Motor neuron (in vitro differentiated cells): ENCODE measurements around the gene IQGAP2. TPM values are rescaled to one million over a fixed set of nuclear protein-coding genes. Genes with fewer than 3 reads are reported as not detected.

ENCODE experiments used
- ATAC-seq, 8 experiments: fragments of 200-7000 bp; cut with Tn5 transposase; replicated peaks in 6 of 8; 2 replicates each; pipeline ENCODE4 v1.8.0; 2021; ENCODE audit warnings: mild to moderate bottlenecking in 8 of 8, moderate library complexity in 8 of 8
- H3K27ac ChIP-seq, 2 donors: fragments of 250-450 bp; sonication (Bioruptor Pico); 2 replicates each; pipeline ENCODE4 v1.9.0; 2021; ENCODE audit warnings: antibody characterized with exemption in 2 of 2, mild to moderate bottlenecking in 2 of 2, moderate library complexity in 1 of 2
- H3K4me1 ChIP-seq, 2 donors: fragments of 250-450 bp; sonication (Bioruptor Pico); replicated peaks in 1 of 2; 2 replicates each; pipeline ENCODE4 v1.6.1; 2021; ENCODE audit warnings: antibody characterized with exemption in 2 of 2, mild to moderate bottlenecking in 2 of 2, moderate library complexity in 1 of 2
- H3K4me3 ChIP-seq, 5 donors: fragments of 250-450 bp; sonication (Bioruptor Pico); 2 replicates each; pipeline ENCODE4 v1.9.0; 2021; ENCODE audit warnings: antibody characterized with exemption in 5 of 5, mild to moderate bottlenecking in 5 of 5, moderate library complexity in 4 of 5
- WGBS, 10 experiments: fragments of 450-650 bp; shearing (Covaris generic); methylation state at CpG; one replicate each; pipeline ENCODE4 v1.0.0; 2022; 5-methylcytosine and 5-hydroxymethylcytosine counted together
- in situ Hi-C, 9 experiments: fragments of 400-800 bp; cut with MboI; loops; one replicate each; pipeline ENCODE4 v1.15.0; 2021; ENCODE audit warnings: low sequenced_read_pairs in 9 of 9, low pct_unique_long_range_greater_than_20kb in 2 of 9; ENCODE audit not compliant: unreplicated experiment in 9 of 9
- total RNA-seq, 8 experiments: library from RNA; unstranded; fragments of 300-600 nt; gene quantifications; 2 replicates each; pipeline versions ENCODE4 v1.2.3 to v1.2.4, GENCODE V29; 2022

Gene IQGAP2
- total RNA-seq, 8 experiments from 2014 or later, result 6.3 to 74.8 (median 14.2) TPM

GRCh38 chr5:76477571-76477970, 74.5 kb downstream of the IQGAP2 start:
- H3K4me1 ChIP-seq, result peaks cover 8 to 12% of the 10 kb centered on the region in 2 donors

GRCh38 chr5:76479281-76479680, 76.2 kb downstream of the IQGAP2 start:
- Histone ChIP-seq H3K4me1 (peaks cover 8 to 12% of the 10 kb centered on the region in 2 donors), H3K27ac (no peak overlapping the region), H3K4me3 (no peak overlapping the region)
- WGBS, 10 experiments, result 63 to 80% (median 78%) methylated on average over 1 to 4 of the region's 4 CpGs; no CpG with 5 or more reads in 5 of the 10 experiments
- in situ Hi-C loops, result no loop called here
- no peak for ATAC-seq

More at GRCh38 chr5:76477571-76477970, 74.5 kb downstream of the IQGAP2 start:
- H3K4me3 ChIP-seq, result no peak overlapping the region
- H3K27ac ChIP-seq, result no peak overlapping the region
- in situ Hi-C loops, result no loop called here
- no peak for ATAC-seq

- Histone ChIP-seq H3K4me1 (peaks cover 8 to 12% of the 10 kb centered on the region in 2 donors), H3K27ac (no peak overlapping the region), H3K4me3 (no peak overlapping the region)
- no peak for ATAC-seq
- in situ Hi-C loops, result no loop called here
- WGBS, 10 experiments, result 24 to 100% (median 79%) methylated on average over 1 to 4 of the region's 4 CpGs
Measured at GRCh38 chr5:76479973-76480667, 77.0 kb downstream of the IQGAP2 start.

- WGBS, 10 experiments, result 0 to 100% (median 76%) methylated on average over 1 to 3 of the region's 4 CpGs; no CpG with 5 or more reads in 2 of the 10 experiments
- in situ Hi-C loops, result no loop called here
- peak in 4 of 8 experiments; percentile 43 to 94 (median 72) for ATAC-seq
- no peak overlapping the region for H3K4me3 ChIP-seq
- H3K27ac ChIP-seq, result no peak overlapping the region
- H3K4me1 ChIP-seq, result peaks cover 8 to 15% of the 10 kb centered on the region in 2 donors
Measured at GRCh38 chr5:76482984-76483383, 79.9 kb downstream of the IQGAP2 start.

GRCh38 chr5:76483433-76483832, 80.3 kb downstream of the IQGAP2 start:
- no peak overlapping the region for H3K27ac ChIP-seq
- no peak overlapping the region for H3K4me3 ChIP-seq
- in situ Hi-C loops, result no loop called here
- ATAC-seq, result peak in 1 of 8 experiments; percentile 11
- 45 to 89% (median 78%) methylated on average over 1 to 5 of the region's 5 CpGs; no CpG with 5 or more reads in 3 of the 10 experiments for WGBS, 10 experiments
- peaks cover 8 to 15% of the 10 kb centered on the region in 2 donors for H3K4me1 ChIP-seq

- Histone ChIP-seq H3K27ac (no peak overlapping the region), H3K4me1 (peaks cover 8 to 16% of the 10 kb centered on the region in 2 donors), H3K4me3 (no peak overlapping the region)
- in situ Hi-C loops, result no loop called here
- ATAC-seq, result no peak
- WGBS, 10 experiments, result 20 to 100% (median 90%) methylated on average over 1 to 4 of the region's 4 CpGs; no CpG with 5 or more reads in 3 of the 10 experiments
Measured at GRCh38 chr5:76483881-76484280, 80.8 kb downstream of the IQGAP2 start.

- Histone ChIP-seq H3K4me3 (no peak overlapping the region), H3K4me1 (peaks cover 5 to 18% of the 10 kb centered on the region in 2 donors), H3K27ac (no peak overlapping the region)
- in situ Hi-C loops, result no loop called here
- peak in 1 of 8 experiments; percentile 52 for ATAC-seq
Measured at GRCh38 chr5:76485511-76485910, 82.4 kb downstream of the IQGAP2 start.

GRCh38 chr5:76487386-76487785, 84.3 kb downstream of the IQGAP2 start:
- 60 to 100% (median 96%) methylated on average over 1 to 4 of the region's 4 CpGs; no CpG with 5 or more reads in 3 of the 10 experiments for WGBS, 10 experiments
- Histone ChIP-seq H3K27ac (no peak overlapping the region), H3K4me1 (peaks cover 7 to 22% of the 10 kb centered on the region in 2 donors), H3K4me3 (no peak overlapping the region)
- ATAC-seq, result no peak
- in situ Hi-C loops, result no loop called here

GRCh38 chr5:76487821-76488220, 84.7 kb downstream of the IQGAP2 start:
- ATAC-seq, result no peak
- H3K27ac ChIP-seq, result no peak overlapping the region
- WGBS, 10 experiments, result 0 to 100% (median 100%) methylated on average over 1 of the region's 1 CpG; no CpG with 5 or more reads in 7 of the 10 experiments
- peaks cover 7 to 22% of the 10 kb centered on the region in 2 donors for H3K4me1 ChIP-seq
- no peak overlapping the region for H3K4me3 ChIP-seq
- in situ Hi-C loops, result no loop called here

- H3K4me3 ChIP-seq, result no peak overlapping the region
- no peak overlapping the region for H3K27ac ChIP-seq
- ATAC-seq, result no peak
- H3K4me1 ChIP-seq, result peaks cover 7 to 22% of the 10 kb centered on the region in 2 donors
- WGBS, 10 experiments, result 39 to 100% (median 85%) methylated on average over 1 to 6 of the region's 6 CpGs; no CpG with 5 or more reads in 5 of the 10 experiments
- in situ Hi-C loops, result no loop called here
Measured at GRCh38 chr5:76488969-76489368, 85.9 kb downstream of the IQGAP2 start.

GRCh38 chr5:76489877-76490688, 87.0 kb downstream of the IQGAP2 start:
- peak; percentile 44 to 80 (median 68) for ATAC-seq
- no peak overlapping the region for H3K4me3 ChIP-seq
- WGBS, 10 experiments, result 17 to 90% (median 35%) methylated on average over 2 to 7 of the region's 7 CpGs
- in situ Hi-C loops, result no loop called here
- H3K4me1 ChIP-seq, result peaks cover 7 to 22% of the 10 kb centered on the region in 2 donors
- H3K27ac ChIP-seq, result peak overlapping the region in 1 of 2 donors; percentile 29

- in situ Hi-C loops, result no loop called here
- H3K4me1 ChIP-seq, result peaks cover 7 to 19% of the 10 kb centered on the region in 2 donors
- no peak overlapping the region for H3K27ac ChIP-seq
Measured at GRCh38 chr5:76490960-76491359, 87.9 kb downstream of the IQGAP2 start.

GRCh38 chr5:76492819-76493189, 89.7 kb downstream of the IQGAP2 start:
- peaks cover 7 to 19% of the 10 kb centered on the region in 2 donors for H3K4me1 ChIP-seq
- WGBS, 10 experiments, result 0 to 80% (median 50%) methylated on average over 1 to 2 of the region's 6 CpGs; no CpG with 5 or more reads in 6 of the 10 experiments
- in situ Hi-C loops, result no loop called here
- no peak for ATAC-seq
- no peak overlapping the region for H3K27ac ChIP-seq
- no peak overlapping the region for H3K4me3 ChIP-seq

More at GRCh38 chr5:76490960-76491359, 87.9 kb downstream of the IQGAP2 start:
- no peak overlapping the region for H3K4me3 ChIP-seq
- ATAC-seq, result peak in 2 of 8 experiments; percentile 19 to 84
